IMR-90 (cell line): ENCODE results near the gene MAPK9. TPM values are rescaled to one million over a fixed set of nuclear protein-coding genes. Genes with fewer than 3 reads are reported as not detected.

Experiments used
- ATAC-seq: fragments of 200-7000 bp; cut with Tn5 transposase; 2 replicates; pipeline ENCODE4 v1.9.1; 2020; ENCODE audit warnings: low read depth, mild to moderate bottlenecking, moderate library complexity
- BruUV-seq: library from RNA; stranded (reverse); fragments of 400-500 nt; replicated peaks from 2 replicates; lab custom pipeline; 2021; lab: Mats Ljungman, UMichigan
- CTCF ChIA-PET: fragments of 300-600 bp; formaldehyde crosslinking; extraction: SDS; loops from one replicate; lab custom pipeline; 2021; ENCODE audit warnings: antibody characterized with exemption; lab: Yijun Ruan, JAX
- POLR2A ChIA-PET: fragments of 300-600 bp; sonication (Branson Sonifier 250); formaldehyde crosslinking; loops from one replicate; lab custom pipeline; 2022; ENCODE audit warnings: antibody characterized with exemption; ENCODE audit not compliant: unreplicated experiment; lab: Charles Lee
- DNase-seq: peaks from one replicate; pipeline ENCODE4 v3.0.0; 2013
- H2AFZ ChIP-seq: replicated peaks from 2 replicates; pipeline ENCODE3; 2013; ENCODE audit warnings: low read length, mild to moderate bottlenecking; ENCODE audit not compliant: poor library complexity
- H2AK5ac ChIP-seq: 2 replicates; pipeline ENCODE4 v1.6.1; 2013; ENCODE audit warnings: low read depth, low read length, inconsistent platforms
- H2AK9ac ChIP-seq: replicated peaks from 2 replicates; pipeline ENCODE3; 2013; ENCODE audit warnings: mild to moderate bottlenecking, low read depth, low read length, moderate library complexity; ENCODE audit not compliant: poor library complexity
- H2BK120ac ChIP-seq: 2 replicates; pipeline ENCODE4 v1.6.1; 2013; ENCODE audit warnings: low read depth, low read length, inconsistent platforms
- H2BK15ac ChIP-seq: 3 replicates; pipeline ENCODE4 v1.6.1; 2013; ENCODE audit warnings: low read depth, low read length, inconsistent platforms
- H2BK20ac ChIP-seq: 2 replicates; pipeline ENCODE4 v1.6.1; 2013; ENCODE audit warnings: low read depth, mild to moderate bottlenecking, inconsistent platforms, low read length, moderate library complexity
- H2BK5ac ChIP-seq: 2 replicates; pipeline ENCODE4 v1.6.1; 2013; ENCODE audit warnings: mild to moderate bottlenecking, low read depth, low read length, inconsistent platforms; ENCODE audit not compliant: poor library complexity, severe bottlenecking
- H3K14ac ChIP-seq: replicated peaks from 2 replicates; pipeline ENCODE4 v1.6.1; 2013; ENCODE audit warnings: low read depth, low read length, inconsistent platforms
- H3K18ac ChIP-seq: 2 replicates; pipeline ENCODE4 v1.6.1; 2013; ENCODE audit warnings: low read depth, low read length, control low read depth
- H3K23ac ChIP-seq: 2 replicates; pipeline ENCODE4 v1.6.1; 2013; ENCODE audit warnings: low read depth, low read length, inconsistent platforms
- H3K27ac ChIP-seq: 2 replicates; pipeline ENCODE4 v1.5.1; 2013; ENCODE audit warnings: mild to moderate bottlenecking, control low read depth, low read length; ENCODE audit not compliant: insufficient read depth
- H3K27me3 ChIP-seq: 2 replicates; pipeline ENCODE4 v1.6.1; 2013; ENCODE audit warnings: low read length; ENCODE audit not compliant: control insufficient read depth, insufficient read depth
- H3K36me3 ChIP-seq: 2 replicates; pipeline ENCODE4 v1.6.1; 2013; ENCODE audit warnings: low read length, mixed read lengths; ENCODE audit not compliant: control insufficient read depth, insufficient read depth
- H3K4ac ChIP-seq: 2 replicates; pipeline ENCODE4 v1.6.1; 2013; ENCODE audit warnings: low read depth, low read length, inconsistent platforms
- H3K4me1 ChIP-seq: 2 replicates; pipeline ENCODE4 v1.6.1; 2013; ENCODE audit warnings: low read length, mixed read lengths; ENCODE audit not compliant: control insufficient read depth, insufficient read depth
- H3K4me2 ChIP-seq: 2 replicates; pipeline ENCODE4 v1.6.1; 2013; ENCODE audit warnings: low read depth, mild to moderate bottlenecking, control low read depth, low read length, moderate library complexity
- H3K4me3 ChIP-seq: 2 replicates; pipeline ENCODE4 v1.5.1; 2013; ENCODE audit warnings: low read depth, mild to moderate bottlenecking, control low read depth, low read length, moderate library complexity; ENCODE audit not compliant: insufficient read depth
- H3K56ac ChIP-seq: 2 replicates; pipeline ENCODE4 v1.6.1; 2013; ENCODE audit warnings: low read length, inconsistent platforms; ENCODE audit not compliant: insufficient read depth; ENCODE audit errors: extremely low read depth
- H3K79me1 ChIP-seq, 2 experiments: 2 replicates each; pipeline ENCODE4 v1.6.1; 2013; ENCODE audit warnings: low read length in 2 of 2, inconsistent platforms in 1 of 2, low read depth in 1 of 2
- H3K9ac ChIP-seq: 2 replicates; pipeline ENCODE4 v1.6.1; 2013; ENCODE audit warnings: low read depth, low read length, control low read depth
- H3K9me1 ChIP-seq: 2 replicates; pipeline ENCODE4 v1.6.1; 2013; ENCODE audit warnings: low read length, inconsistent platforms; ENCODE audit not compliant: insufficient read depth
- H3K9me3 ChIP-seq: 2 replicates; pipeline ENCODE4 v1.6.1; 2013; ENCODE audit warnings: low read length; ENCODE audit not compliant: control insufficient read depth, insufficient read depth
- H4K20me1 ChIP-seq: 2 replicates; pipeline ENCODE4 v1.6.1; 2013; ENCODE audit warnings: low read length, inconsistent platforms; ENCODE audit not compliant: insufficient read depth
- H4K5ac ChIP-seq: 2 replicates; pipeline ENCODE4 v1.6.1; 2013; ENCODE audit warnings: mild to moderate bottlenecking, low read depth, low read length, control low read depth
- H4K8ac ChIP-seq, 2 experiments: 2 replicates each; pipeline ENCODE4 v1.6.1; 2013; ENCODE audit warnings: low read depth in 2 of 2, low read length in 2 of 2, control low read depth in 1 of 2, inconsistent platforms in 1 of 2
- H4K91ac ChIP-seq: 2 replicates; pipeline ENCODE4 v1.6.1; 2013; ENCODE audit warnings: low read depth, low read length, inconsistent platforms; ENCODE audit not compliant: insufficient read depth
- CHD1 ChIP-seq: IDR thresholded peaks from 2 replicates; pipeline ENCODE4 v1.6.1; 2012; ENCODE audit warnings: low read depth, low read length, improper control_type of control experiment
- ELK1 ChIP-seq: fragments of 150-350 bp; IDR thresholded peaks from 2 replicates; pipeline ENCODE4 v1.6.1; 2016; ENCODE audit warnings: low read depth, mild to moderate bottlenecking, low read length, moderate library complexity, borderline replicate concordance
- MAFK ChIP-seq: IDR thresholded peaks from 2 replicates; pipeline ENCODE4 v1.6.1; 2012; ENCODE audit warnings: low read depth, low read length, improper control_type of control experiment
- MXI1 ChIP-seq: IDR thresholded peaks from 2 replicates; pipeline ENCODE4 v1.6.1; 2012; ENCODE audit warnings: low read depth, mild to moderate bottlenecking, low read length, moderate library complexity, borderline replicate concordance
- NFE2L2 ChIP-seq: fragments of 150-350 bp; IDR thresholded peaks from 2 replicates; pipeline ENCODE4 v1.6.1; 2016; ENCODE audit warnings: low read depth, mild to moderate bottlenecking, low read length
- RCOR1 ChIP-seq: IDR thresholded peaks from 2 replicates; pipeline ENCODE4 v1.6.1; 2012; ENCODE audit warnings: mild to moderate bottlenecking, low read length, improper control_type of control experiment; ENCODE audit not compliant: insufficient replicate concordance
- RFX5 ChIP-seq: IDR thresholded peaks from 2 replicates; pipeline ENCODE4 v1.8.0; 2012; ENCODE audit warnings: low read depth, mild to moderate bottlenecking, low read length, moderate library complexity
- WGBS, 2 experiments: methylation state at CpG; one replicate each; pipeline versions ENCODE4 v1.1.5 to v1.1.7; 2013; ENCODE audit warnings: missing lambda C conversion rate in 2 of 2; ENCODE audit not compliant: insufficient read length in 1 of 2; ENCODE audit errors: extremely low coverage in 2 of 2; 5-methylcytosine and 5-hydroxymethylcytosine counted together
- dilution Hi-C: fragments of 300-500 bp; cut with HindIII; formaldehyde crosslinking; loops from one replicate; pipeline ENCODE4 v1.14.3; 2018; ENCODE audit warnings: low sequenced_read_pairs; ENCODE audit not compliant: unreplicated experiment
- in situ Hi-C: fragments of 300-500 bp; cut with MboI; formaldehyde crosslinking; loops from 3 replicates; pipeline ENCODE4 v1.14.3; 2019; ENCODE audit warnings: low sequenced_read_pairs, inconsistent platforms, mixed read lengths
- intact Hi-C: fragments of 100-400 bp; cut with micrococcal nuclease; formaldehyde crosslinking; loops from 2 replicates; pipeline ENCODE4 v1.10.0; 2022
- polyA plus RNA-seq, 3 experiments: library from polyadenylated mRNA; depleted of rRNA; stranded (reverse); fragments of >200 nt; gene quantifications; 2 replicates each; pipeline ENCODE4 v1.2.3, GENCODE V29; 2012; ENCODE audit warnings: low replicate concordance in 1 of 3
- total RNA-seq: library from RNA; depleted of rRNA; stranded (reverse); fragments of >200 nt; gene quantifications from 2 replicates; pipeline ENCODE4 v1.2.3, GENCODE V29; 2012

The MAPK9 gene
- total and polyA plus RNA-seq, 2 of the 4 experiments (the other 2 are of a cell fraction) = 22.9 to 23.3 TPM

DNA sequence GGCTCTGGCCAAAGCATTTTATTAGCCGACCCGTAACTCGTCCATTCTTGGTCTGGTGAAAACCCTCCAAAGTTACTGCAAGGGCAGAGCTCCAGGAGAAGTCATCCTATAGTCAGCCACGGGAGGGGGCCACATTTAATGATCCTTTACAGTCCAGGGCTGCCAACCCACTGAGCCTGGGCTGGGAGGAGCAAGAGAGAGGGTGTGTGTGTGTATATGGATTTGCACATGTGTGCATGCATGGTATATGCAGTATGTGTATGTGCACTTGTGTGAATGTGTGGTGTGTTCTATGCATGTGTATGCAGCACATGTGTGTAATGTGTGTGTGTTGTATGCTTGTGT is 78.7 kb downstream of the MAPK9 start:
- peaks cover 1% of the 10 kb centered on the region; the same call in 1 of the 2 replicates for H3K4me1 ChIP-seq
- no peak overlapping the region for H3K9ac ChIP-seq
- no peak overlapping the region for H4K8ac ChIP-seq
- H3K9me1 ChIP-seq = no peaks in the 10 kb centered on the region; the same call in 1 of the 2 replicates
- no peak for DNase-seq
- peaks cover 4% of the 10 kb centered on the region; the same call in 1 of the 2 replicates for H3K27me3 ChIP-seq
- no peak overlapping the region for H4K5ac ChIP-seq
- 12% methylated on average over 3 of the region's 4 CpGs; no CpG with 5 or more reads in 1 of the 2 experiments for WGBS, 2 experiments
- dilution Hi-C loops (no loop called here), in situ Hi-C loops (no loop called here), intact Hi-C loops (no loop called here)
- ChIA-PET POLR2A (no interaction called here), CTCF (no interaction called here)
- no peak overlapping the region for H3K27ac ChIP-seq
- H2AFZ ChIP-seq = no peak overlapping the region
- no TSS peak for BruUV-seq
- H3K14ac ChIP-seq = no peak overlapping the region
- H3K56ac ChIP-seq = no peak overlapping the region
- no peak overlapping the region for H3K23ac ChIP-seq
- no peak overlapping the region for H3K4ac ChIP-seq
- no peak overlapping the region for H2BK15ac ChIP-seq
- ATAC-seq = no peak
- H3K79me1 ChIP-seq = no peaks in the 10 kb centered on the region
- no peak overlapping the region for H3K4me3 ChIP-seq
- no peak overlapping the region for H3K18ac ChIP-seq
- no peaks in the 10 kb centered on the region for H4K20me1 ChIP-seq
- H3K4me2 ChIP-seq = no peak overlapping the region
- H2BK20ac ChIP-seq = no peak overlapping the region
- H3K9me3 ChIP-seq = peaks cover 14% of the 10 kb centered on the region; the same call in 1 of the 2 replicates
- H3K36me3 ChIP-seq = no peaks in the 10 kb centered on the region
- no peak overlapping the region for H4K91ac ChIP-seq
- no peak overlapping the region for H2AK9ac ChIP-seq
- H2BK5ac ChIP-seq = no peak overlapping the region
- no peak for TF ChIP-seq MAFK
- no peak for TF ChIP-seq CHD1
- TF ChIP-seq ELK1 = no peak
- TF ChIP-seq RFX5 = no peak
- no peak for TF ChIP-seq NFE2L2
- TF ChIP-seq RCOR1 = no peak
- TF ChIP-seq MXI1 = no peak
- no peak overlapping the region for H2BK120ac ChIP-seq
- H2AK5ac ChIP-seq = no peak overlapping the region
